Neural progenitor cell (in vitro differentiated cells): ENCODE measurements around the gene MERTK. TPM values are rescaled to one million over a fixed set of nuclear protein-coding genes. Genes with fewer than 3 reads are reported as not detected.

Experiments
- DNase-seq: peaks from one replicate; pipeline ENCODE4 v3.0.0-alpha.2; 2016; ENCODE audit warnings: low spot score
- H2AFZ ChIP-seq: fragments of 200-600 bp; sonication (generic); replicated peaks from 2 replicates; pipeline ENCODE4 v1.6.1; 2016; ENCODE audit warnings: antibody characterized with exemption
- H3F3A ChIP-seq: fragments of 200-600 bp; sonication (generic); 2 replicates; pipeline ENCODE4 v1.6.1; 2016; ENCODE audit warnings: antibody characterized with exemption, low read depth
- H3K27ac ChIP-seq: fragments of 200-600 bp; sonication (generic); 2 replicates; pipeline ENCODE4 v1.5.1; 2016; ENCODE audit warnings: mild to moderate bottlenecking
- H3K27me3 ChIP-seq: fragments of 200-600 bp; sonication (generic); 2 replicates; pipeline ENCODE4 v1.6.1; 2016; ENCODE audit warnings: mild to moderate bottlenecking, moderate library complexity
- H3K36me3 ChIP-seq: fragments of 200-600 bp; sonication (generic); 2 replicates; pipeline ENCODE4 v1.5.1; 2016
- H3K4me1 ChIP-seq: fragments of 200-600 bp; sonication (generic); 2 replicates; pipeline ENCODE4 v1.6.1; 2016; ENCODE audit warnings: mixed run types
- H3K4me2 ChIP-seq: fragments of 200-600 bp; sonication (generic); 2 replicates; pipeline ENCODE4 v1.6.1; 2016
- H3K4me3 ChIP-seq: fragments of 200-600 bp; sonication (generic); 2 replicates; pipeline ENCODE4 v1.5.1; 2016
- H3K79me2 ChIP-seq: fragments of 200-600 bp; sonication (generic); 2 replicates; pipeline ENCODE4 v1.6.1; 2016; ENCODE audit warnings: low read depth
- H3K9ac ChIP-seq: fragments of 200-600 bp; sonication (generic); 2 replicates; pipeline ENCODE4 v1.6.1; 2016
- H3K9me3 ChIP-seq: fragments of 200-600 bp; sonication (generic); 2 replicates; pipeline ENCODE4 v1.5.1; 2016; ENCODE audit warnings: low read depth
- H4K20me1 ChIP-seq: fragments of 200-600 bp; sonication (generic); 2 replicates; pipeline ENCODE4 v1.6.1; 2016; ENCODE audit warnings: low read depth
- H3K27ac Mint-ChIP-seq: 3 replicates; pipeline ENCODE4 v1.8.0; 2021; ENCODE audit warnings: mixed read lengths
- H3K27me3 Mint-ChIP-seq: 2 replicates; pipeline ENCODE4 v1.8.0; 2022; ENCODE audit warnings: low read depth, mild to moderate bottlenecking, inconsistent platforms, moderate library complexity, mixed read lengths; ENCODE audit not compliant: insufficient read depth
- H3K36me3 Mint-ChIP-seq: 3 replicates; pipeline ENCODE4 v1.8.0; 2021; ENCODE audit warnings: mixed read lengths
- H3K4me1 Mint-ChIP-seq: 3 replicates; pipeline ENCODE4 v1.8.0; 2021; ENCODE audit warnings: mixed read lengths
- H3K4me3 Mint-ChIP-seq: 3 replicates; pipeline ENCODE4 v1.8.0; 2021; ENCODE audit warnings: mild to moderate bottlenecking, moderate library complexity, mixed read lengths
- H3K9me3 Mint-ChIP-seq: 3 replicates; pipeline ENCODE4 v1.8.0; 2020; ENCODE audit warnings: mixed read lengths
- EZH2 ChIP-seq: fragments of 200-600 bp; sonication (generic); IDR thresholded peaks from 2 replicates; pipeline ENCODE4 v1.6.1; 2017; ENCODE audit warnings: antibody characterized with exemption, mild to moderate bottlenecking, moderate library complexity
- EZH2phosphoT487 ChIP-seq: fragments of 200-600 bp; sonication (generic); IDR thresholded peaks from 2 replicates; pipeline ENCODE4 v1.6.1; 2017; ENCODE audit warnings: antibody characterized with exemption
- total RNA-seq: library from RNA; depleted of rRNA; stranded (reverse); fragments of >200 nt; gene quantifications from 2 replicates; pipeline ENCODE4 v1.2.3, GENCODE V29; 2015; ENCODE audit warnings: low replicate concordance
- TF ChIP-seq, protein P1 (sequence below): fragments of 200-600 bp; sonication (generic); IDR thresholded peaks from 2 replicates; pipeline ENCODE4 v1.5.1; 2017; ENCODE audit warnings: antibody characterized with exemption, mild to moderate bottlenecking

MERTK gene
- total RNA-seq, 1 donor from 2014 or later, result 6.1 TPM

DNA sequence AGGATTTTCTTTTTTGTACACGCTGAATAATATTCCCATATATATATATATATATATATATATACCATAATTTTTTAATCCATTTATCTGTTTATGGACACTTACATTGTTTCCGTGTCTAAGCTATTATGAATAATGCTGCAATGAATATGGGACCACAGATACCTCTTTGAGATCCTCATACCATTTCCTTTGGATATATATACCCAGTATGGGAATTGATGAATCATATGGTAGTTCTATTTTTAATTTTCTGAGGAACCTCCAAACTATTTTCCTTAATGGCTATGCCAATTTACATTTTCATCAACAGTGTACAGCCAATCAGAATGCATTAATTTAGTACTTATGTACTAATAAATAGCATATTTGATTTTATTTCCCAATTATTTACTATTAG lies 53.1 kb downstream of the MERTK start:
- Histone ChIP-seq H3K4me1 (no peaks in the 10 kb centered on the region), H3F3A (no peaks in the 10 kb centered on the region), H3K27me3 (no peaks in the 10 kb centered on the region), H4K20me1 (no peaks in the 10 kb centered on the region), H3K9ac (no peak overlapping the region), H2AFZ (no peak overlapping the region), H3K79me2 (no peaks in the 10 kb centered on the region), H3K4me2 (no peak overlapping the region), H3K27ac (no peak overlapping the region), H3K9me3 (no peaks in the 10 kb centered on the region), H3K4me3 (no peak overlapping the region), H3K36me3 (no peaks in the 10 kb centered on the region)
- TF ChIP-seq EZH2 (no peak), EZH2phosphoT487 (no peak)
- TF ChIP-seq, protein P1, sequence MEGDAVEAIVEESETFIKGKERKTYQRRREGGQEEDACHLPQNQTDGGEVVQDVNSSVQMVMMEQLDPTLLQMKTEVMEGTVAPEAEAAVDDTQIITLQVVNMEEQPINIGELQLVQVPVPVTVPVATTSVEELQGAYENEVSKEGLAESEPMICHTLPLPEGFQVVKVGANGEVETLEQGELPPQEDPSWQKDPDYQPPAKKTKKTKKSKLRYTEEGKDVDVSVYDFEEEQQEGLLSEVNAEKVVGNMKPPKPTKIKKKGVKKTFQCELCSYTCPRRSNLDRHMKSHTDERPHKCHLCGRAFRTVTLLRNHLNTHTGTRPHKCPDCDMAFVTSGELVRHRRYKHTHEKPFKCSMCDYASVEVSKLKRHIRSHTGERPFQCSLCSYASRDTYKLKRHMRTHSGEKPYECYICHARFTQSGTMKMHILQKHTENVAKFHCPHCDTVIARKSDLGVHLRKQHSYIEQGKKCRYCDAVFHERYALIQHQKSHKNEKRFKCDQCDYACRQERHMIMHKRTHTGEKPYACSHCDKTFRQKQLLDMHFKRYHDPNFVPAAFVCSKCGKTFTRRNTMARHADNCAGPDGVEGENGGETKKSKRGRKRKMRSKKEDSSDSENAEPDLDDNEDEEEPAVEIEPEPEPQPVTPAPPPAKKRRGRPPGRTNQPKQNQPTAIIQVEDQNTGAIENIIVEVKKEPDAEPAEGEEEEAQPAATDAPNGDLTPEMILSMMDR, result no peak
- H3K9me3 Mint-ChIP-seq, result no peaks in the 10 kb centered on the region
- peaks cover 23% of the 10 kb centered on the region for H3K4me1 Mint-ChIP-seq
- H3K27ac Mint-ChIP-seq, result no peak overlapping the region
- no peaks in the 10 kb centered on the region for H3K27me3 Mint-ChIP-seq
- DNase-seq, result no peak
- H3K4me3 Mint-ChIP-seq, result no peak overlapping the region
- peaks cover 9% of the 10 kb centered on the region for H3K36me3 Mint-ChIP-seq

DNA sequence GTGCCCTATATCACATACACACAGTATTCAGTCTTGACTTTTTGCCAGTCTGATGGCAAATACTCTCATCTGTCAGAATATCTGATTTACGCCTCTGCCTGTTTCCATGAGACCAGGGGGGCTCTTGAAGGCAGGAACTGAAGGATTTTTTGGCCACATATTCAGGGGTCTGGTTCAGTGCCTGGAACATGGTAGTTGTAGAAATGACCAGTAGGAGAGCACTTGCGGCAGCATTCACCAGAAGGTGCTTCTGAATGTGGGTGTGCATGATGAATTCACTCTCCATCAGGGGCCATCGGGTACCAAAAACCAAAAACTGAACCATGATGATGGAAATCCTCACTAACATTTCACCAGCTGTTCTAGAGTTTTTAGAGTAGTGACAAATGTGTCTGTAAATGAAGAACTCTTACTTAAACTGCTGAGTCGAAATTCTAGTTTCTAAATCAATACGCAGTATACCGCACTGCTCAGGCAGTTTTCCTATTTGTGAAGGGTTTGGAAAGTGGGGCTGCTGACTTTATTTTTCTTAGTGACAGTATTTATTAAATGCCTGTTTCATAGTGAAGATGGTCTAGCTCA lies 54.6 kb downstream of the MERTK start:
- Histone ChIP-seq H3K4me1 (no peaks in the 10 kb centered on the region), H3K9ac (no peak overlapping the region), H3K4me3 (no peak overlapping the region), H4K20me1 (no peaks in the 10 kb centered on the region), H3K36me3 (no peaks in the 10 kb centered on the region), H3K79me2 (no peaks in the 10 kb centered on the region), H3K9me3 (no peaks in the 10 kb centered on the region), H3K27ac (no peak overlapping the region), H2AFZ (no peak overlapping the region), H3K4me2 (no peak overlapping the region), H3K27me3 (no peaks in the 10 kb centered on the region), H3F3A (no peaks in the 10 kb centered on the region)
- TF ChIP-seq EZH2phosphoT487 (no peak), EZH2 (no peak)
- TF ChIP-seq, protein P1, result no peak
- DNase-seq, result no peak
- peaks cover 5% of the 10 kb centered on the region for H3K36me3 Mint-ChIP-seq
- H3K27me3 Mint-ChIP-seq, result peaks cover 3% of the 10 kb centered on the region
- no peak overlapping the region for H3K4me3 Mint-ChIP-seq
- H3K4me1 Mint-ChIP-seq, result peaks cover 17% of the 10 kb centered on the region
- H3K27ac Mint-ChIP-seq, result no peak overlapping the region
- H3K9me3 Mint-ChIP-seq, result no peaks in the 10 kb centered on the region

GRCh38 chr2:111954602-111955332 lies 56.4 kb downstream of the MERTK start:
- H4K20me1 ChIP-seq, result no peaks in the 10 kb centered on the region
- H3K36me3 Mint-ChIP-seq, result peaks cover 5% of the 10 kb centered on the region
- no peak overlapping the region for H3K4me3 ChIP-seq
- no peak overlapping the region for H3K4me3 Mint-ChIP-seq
- TF ChIP-seq EZH2phosphoT487 (no peak), EZH2 (no peak)
- no peak overlapping the region for H3K27ac ChIP-seq
- H3K79me2 ChIP-seq, result no peaks in the 10 kb centered on the region
- no peaks in the 10 kb centered on the region for H3K9me3 Mint-ChIP-seq
- H3K4me1 Mint-ChIP-seq, result peaks cover 17% of the 10 kb centered on the region
- DNase-seq, result no peak
- H3K9ac ChIP-seq, result no peak overlapping the region
- no peaks in the 10 kb centered on the region for H3K9me3 ChIP-seq
- no peaks in the 10 kb centered on the region for H3F3A ChIP-seq
- H3K27me3 ChIP-seq, result no peaks in the 10 kb centered on the region
- no peak overlapping the region for H3K4me2 ChIP-seq
- H3K27me3 Mint-ChIP-seq, result peaks cover 3% of the 10 kb centered on the region
- peak overlapping the region; percentile 55 for H3K27ac Mint-ChIP-seq
- no peaks in the 10 kb centered on the region for H3K4me1 ChIP-seq
- no peaks in the 10 kb centered on the region for H3K36me3 ChIP-seq
- H2AFZ ChIP-seq, result no peak overlapping the region

- H3K36me3 ChIP-seq, result no peaks in the 10 kb centered on the region
- no peaks in the 10 kb centered on the region for H3K9me3 ChIP-seq
- TF ChIP-seq, protein P1, result no peak
- TF ChIP-seq EZH2 (no peak), EZH2phosphoT487 (no peak)
- Mint-ChIP-seq H3K4me3 (no peak overlapping the region), H3K27ac (no peak overlapping the region), H3K4me1 (peaks cover 32% of the 10 kb centered on the region), H3K27me3 (peaks cover 3% of the 10 kb centered on the region), H3K36me3 (peaks cover 5% of the 10 kb centered on the region), H3K9me3 (no peaks in the 10 kb centered on the region)
- H4K20me1 ChIP-seq, result no peaks in the 10 kb centered on the region
- DNase-seq, result no peak
- no peak overlapping the region for H3K4me2 ChIP-seq
- no peaks in the 10 kb centered on the region for H3F3A ChIP-seq
- H3K4me1 ChIP-seq, result peaks cover 5% of the 10 kb centered on the region
- H3K27ac ChIP-seq, result no peak overlapping the region
- H3K79me2 ChIP-seq, result no peaks in the 10 kb centered on the region
- H3K27me3 ChIP-seq, result no peaks in the 10 kb centered on the region
- H3K9ac ChIP-seq, result no peak overlapping the region
- no peak overlapping the region for H3K4me3 ChIP-seq
- H2AFZ ChIP-seq, result no peak overlapping the region
These were observed 59.5 kb downstream of the MERTK start for GRCh38 chr2:111957872-111958354.
